HG02642 (cell line): Measurements from ENCODE around the gene NHLRC2.

Experiments used
- ATAC-seq: cut with Tn5 transposase; IDR thresholded peaks from one replicate; pipeline ENCODE4 v1.9.1; 2021; ENCODE audit warnings: mild to moderate bottlenecking; ENCODE audit not compliant: unreplicated experiment, poor library complexity

The NHLRC2 gene

GRCh38 chr10:113857210-113857609 lies 2.7 kb downstream of the NHLRC2 start:
- no peak for ATAC-seq

- no peak for ATAC-seq
These were observed 4.1 kb downstream of the NHLRC2 start for GRCh38 chr10:113858541-113858940.

- ATAC-seq, result no peak
These were observed 4.8 kb downstream of the NHLRC2 start for GRCh38 chr10:113859261-113859660.

- no peak for ATAC-seq
These were observed 11.4 kb downstream of the NHLRC2 start for GRCh38 chr10:113865901-113866300.

GRCh38 chr10:113866551-113867394 lies 12.3 kb downstream of the NHLRC2 start:
- no peak for ATAC-seq

GRCh38 chr10:113867904-113868303 lies 13.4 kb downstream of the NHLRC2 start:
- no peak for ATAC-seq

- ATAC-seq, result no peak
These were observed 15.3 kb downstream of the NHLRC2 start for GRCh38 chr10:113869789-113870188.

- no peak for ATAC-seq
These were observed 17.9 kb downstream of the NHLRC2 start for GRCh38 chr10:113872139-113873030.

GRCh38 chr10:113875212-113875611 lies 20.8 kb downstream of the NHLRC2 start:
- no peak for ATAC-seq

GRCh38 chr10:113876461-113876860 lies 22.0 kb downstream of the NHLRC2 start:
- ATAC-seq, result no peak

GRCh38 chr10:113879691-113880090 lies 25.2 kb downstream of the NHLRC2 start:
- peak; percentile 83 for ATAC-seq

GRCh38 chr10:113880236-113880635 lies 25.8 kb downstream of the NHLRC2 start:
- no peak for ATAC-seq

- no peak for ATAC-seq
These were observed 27.8 kb downstream of the NHLRC2 start for GRCh38 chr10:113882240-113882639.

GRCh38 chr10:113889911-113890310 lies 35.5 kb downstream of the NHLRC2 start:
- ATAC-seq, result no peak

- no peak for ATAC-seq
These were observed 36.3 kb downstream of the NHLRC2 start for GRCh38 chr10:113890769-113891168.

- no peak for ATAC-seq
These were observed 37.0 kb downstream of the NHLRC2 start for GRCh38 chr10:113891476-113891875.

- ATAC-seq, result no peak
These were observed 39.1 kb downstream of the NHLRC2 start for GRCh38 chr10:113893570-113893969.

GRCh38 chr10:113894581-113894980 lies 40.1 kb downstream of the NHLRC2 start:
- ATAC-seq, result no peak

GRCh38 chr10:113895018-113895417 lies 40.6 kb downstream of the NHLRC2 start:
- no peak for ATAC-seq

GRCh38 chr10:113897693-113898618 lies 43.5 kb downstream of the NHLRC2 start:
- ATAC-seq, result no peak
